Measurements from ENCODE around the gene BBS7. TPM values are rescaled to one million over a fixed set of nuclear protein-coding genes. Genes with fewer than 3 reads are reported as not detected.
A peak's percentile ranks its signal among the peaks of the same experiment; 100 is the strongest.

Gene BBS7
- total and polyA plus RNA-seq, 2 of the 13 experiments (the other 11 are each of a cell fraction or from before 2014, with no cell fraction given) = 9.0 to 15.7 TPM

DNA sequence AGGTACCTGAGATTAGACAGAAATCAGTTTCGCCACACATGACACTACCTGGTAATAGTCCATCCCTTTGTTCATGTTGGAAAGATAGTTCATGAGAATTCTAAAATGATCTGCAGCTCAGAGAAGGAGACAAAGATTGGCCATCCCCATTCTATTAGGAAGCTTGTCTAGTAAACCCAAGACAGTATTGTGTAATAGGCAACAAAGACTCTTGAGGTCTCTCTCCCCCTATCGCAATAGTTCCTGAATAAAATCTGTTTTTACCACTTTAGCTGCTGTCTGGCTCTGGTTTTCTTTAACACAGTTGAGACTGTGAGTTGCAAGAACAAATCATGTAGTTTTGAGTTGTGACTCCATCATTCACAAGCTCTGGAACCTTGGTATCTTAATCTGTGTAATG is 14.8 kb upstream of the BBS7 start:
- H2AFZ ChIP-seq (ENCODE audit: low read length) = no peak overlapping the region
- no peak overlapping the region for H3K27ac ChIP-seq (ENCODE audit: extremely low read length, insufficient read depth, low read length)
- FAIRE-seq (no peak), DNase-seq (ENCODE audit: low spot score) (no peak), ATAC-seq (no peak)
- no peak overlapping the region for H3K4me3 ChIP-seq (replicated peaks in 1 of 3; ENCODE audit: insufficient read depth in 1 of 3, low read depth in 2 of 3, low read length in 3 of 3)
- H3K36me3 ChIP-seq (replicated peaks in 1 of 2; ENCODE audit: control insufficient read depth in 1 of 2, insufficient read depth in 2 of 2, low read length in 2 of 2) = no peaks in the 10 kb centered on the region
- H3K9me3 ChIP-seq (ENCODE audit: low read length) = no peaks in the 10 kb centered on the region
- no peaks in the 10 kb centered on the region for H3K79me2 ChIP-seq (ENCODE audit: insufficient read depth, low read length)
- H4K20me1 ChIP-seq (ENCODE audit: insufficient read depth, low read length) = no peaks in the 10 kb centered on the region
- no peak overlapping the region for H3K4me2 ChIP-seq (ENCODE audit: low read depth, low read length)
- no TSS peak for BruUV-seq (replicated peaks)
- WGBS (ENCODE audit: low lambda C conversion rate) = 65% methylated on average over 2 of the region's 2 CpGs
- peak; percentile 62; the same call in 1 of the 2 replicates for TF ChIP-seq CEBPB (IDR thresholded peaks at IDR 0.05; ENCODE audit: borderline replicate concordance, low read depth, low read length)
- TF ChIP-seq, protein P1, sequence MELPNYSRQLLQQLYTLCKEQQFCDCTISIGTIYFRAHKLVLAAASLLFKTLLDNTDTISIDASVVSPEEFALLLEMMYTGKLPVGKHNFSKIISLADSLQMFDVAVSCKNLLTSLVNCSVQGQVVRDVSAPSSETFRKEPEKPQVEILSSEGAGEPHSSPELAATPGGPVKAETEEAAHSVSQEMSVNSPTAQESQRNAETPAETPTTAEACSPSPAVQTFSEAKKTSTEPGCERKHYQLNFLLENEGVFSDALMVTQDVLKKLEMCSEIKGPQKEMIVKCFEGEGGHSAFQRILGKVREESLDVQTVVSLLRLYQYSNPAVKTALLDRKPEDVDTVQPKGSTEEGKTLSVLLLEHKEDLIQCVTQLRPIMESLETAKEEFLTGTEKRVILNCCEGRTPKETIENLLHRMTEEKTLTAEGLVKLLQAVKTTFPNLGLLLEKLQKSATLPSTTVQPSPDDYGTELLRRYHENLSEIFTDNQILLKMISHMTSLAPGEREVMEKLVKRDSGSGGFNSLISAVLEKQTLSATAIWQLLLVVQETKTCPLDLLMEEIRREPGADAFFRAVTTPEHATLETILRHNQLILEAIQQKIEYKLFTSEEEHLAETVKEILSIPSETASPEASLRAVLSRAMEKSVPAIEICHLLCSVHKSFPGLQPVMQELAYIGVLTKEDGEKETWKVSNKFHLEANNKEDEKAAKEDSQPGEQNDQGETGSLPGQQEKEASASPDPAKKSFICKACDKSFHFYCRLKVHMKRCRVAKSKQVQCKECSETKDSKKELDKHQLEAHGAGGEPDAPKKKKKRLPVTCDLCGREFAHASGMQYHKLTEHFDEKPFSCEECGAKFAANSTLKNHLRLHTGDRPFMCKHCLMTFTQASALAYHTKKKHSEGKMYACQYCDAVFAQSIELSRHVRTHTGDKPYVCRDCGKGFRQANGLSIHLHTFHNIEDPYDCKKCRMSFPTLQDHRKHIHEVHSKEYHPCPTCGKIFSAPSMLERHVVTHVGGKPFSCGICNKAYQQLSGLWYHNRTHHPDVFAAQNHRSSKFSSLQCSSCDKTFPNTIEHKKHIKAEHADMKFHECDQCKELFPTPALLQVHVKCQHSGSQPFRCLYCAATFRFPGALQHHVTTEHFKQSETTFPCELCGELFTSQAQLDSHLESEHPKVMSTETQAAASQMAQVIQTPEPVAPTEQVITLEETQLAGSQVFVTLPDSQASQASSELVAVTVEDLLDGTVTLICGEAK (IDR thresholded peaks at IDR 0.05) = no peak
- TF ChIP-seq, protein P1 (CRISPR knock-in tag; IDR thresholded peaks at IDR 0.05) = no peak
- H3K4me1 ChIP-seq (ENCODE audit: insufficient read depth, low read length) = no peaks in the 10 kb centered on the region
- no peak overlapping the region for H3K9ac ChIP-seq (ENCODE audit: insufficient read depth, low read depth, low read length)
- in situ Hi-C loops (cut with HindIII; ENCODE audit: extremely low pct_ligation_motif_present, low pct_unique_long_range_greater_than_20kb) (no loop called here), intact Hi-C loops (cut with micrococcal nuclease; ENCODE audit: unreplicated experiment) (no loop called here)
- H3K27me3 ChIP-seq (ENCODE audit: control insufficient read depth in 1 of 2, insufficient read depth in 2 of 2, low read length in 2 of 2) = peaks cover 0 to 5% of the 10 kb centered on the region in 2 experiments; a peak in 1 of 5 replicates
- POLR2A ChIA-PET = no interaction called here
- CTCF ChIA-PET (ENCODE audit: low intra/inter-chr PET ratio, low total read pairs) = no interaction called here

Data from HepG2 (cell line).